SK-N-SH (cell line): ENCODE data around the gene NTRK2. TPM values are rescaled to one million over a fixed set of nuclear protein-coding genes. Genes with fewer than 3 reads are reported as not detected.

Experiments used
- CTCF ChIA-PET: fragments of 300-600, 350-600 bp; formaldehyde crosslinking; extraction: SDS; loops from one replicate; lab custom pipeline; 2021; lab: Yijun Ruan, JAX
- POLR2A ChIA-PET: fragments of 350-600 bp; sonication (Branson Sonifier 250); formaldehyde crosslinking; extraction: SDS; loops from one replicate; lab custom pipeline; 2020; ENCODE audit warnings: antibody characterized with exemption, inconsistent platforms; lab: Yijun Ruan, JAX
- DNase-seq: peaks from one replicate; pipeline ENCODE4 v3.0.0; 2012
- H2AFZ ChIP-seq: fragments of 200-600 bp; sonication (generic); 2 replicates; pipeline ENCODE4 v1.8.1; 2016; ENCODE audit warnings: antibody characterized with exemption, mild to moderate bottlenecking, low read depth
- H3F3A ChIP-seq: fragments of 200-600 bp; sonication (generic); replicated peaks from 2 replicates; pipeline ENCODE3; 2016; ENCODE audit warnings: antibody characterized with exemption, mild to moderate bottlenecking; ENCODE audit not compliant: insufficient read depth
- H3K27ac ChIP-seq, 2 experiments: fragments of 200-500 bp in 1 of 2; fragments of 200-600 bp in 1 of 2; sonication (Bioruptor generic) in 1 of 2; sonication (generic), shearing (Covaris generic) in 1 of 2; 2 replicates each; pipeline versions ENCODE4 v1.5.1 to v1.6.1; 2014 to 2016; ENCODE audit warnings: low read depth in 2 of 2, inconsistent platforms in 1 of 2, low read length in 1 of 2, mild to moderate bottlenecking in 1 of 2, mixed read lengths in 1 of 2
- H3K27me3 ChIP-seq: fragments of 200-600 bp; sonication (generic), shearing (Covaris generic); 2 replicates; pipeline ENCODE4 v1.6.1; 2016; ENCODE audit warnings: mixed run types; ENCODE audit not compliant: insufficient read depth
- H3K36me3 ChIP-seq, 2 experiments: fragments of 200-500 bp in 1 of 2; fragments of 200-600 bp in 1 of 2; sonication (Bioruptor generic) in 1 of 2; sonication (generic) in 1 of 2; replicated peaks in 1 of 2; 2 replicates each; pipeline versions ENCODE3 to v1.5.1; 2014 to 2016; ENCODE audit warnings: low read length in 1 of 2, mild to moderate bottlenecking in 1 of 2; ENCODE audit not compliant: insufficient read depth in 2 of 2, control insufficient read depth in 1 of 2
- H3K4me1 ChIP-seq, 2 experiments: fragments of 200-500 bp in 1 of 2; fragments of 200-600 bp in 1 of 2; sonication (Bioruptor generic) in 1 of 2; sonication (generic), shearing (Covaris generic) in 1 of 2; 2 replicates each; pipeline versions ENCODE4 v1.5.1 to v1.6.1; 2014 to 2016; ENCODE audit warnings: low read depth in 1 of 2, low read length in 1 of 2, mixed run types in 1 of 2; ENCODE audit not compliant: insufficient read depth in 2 of 2, control insufficient read depth in 1 of 2
- H3K4me2 ChIP-seq: fragments of 200-600 bp; sonication (generic), shearing (Covaris generic); 2 replicates; pipeline ENCODE4 v1.6.1; 2017; ENCODE audit warnings: mixed run types
- H3K4me3 ChIP-seq, 2 experiments: fragments of 200-500 bp in 1 of 2; fragments of 200-600 bp in 1 of 2; sonication (Bioruptor generic) in 1 of 2; sonication (generic), shearing (Covaris generic) in 1 of 2; 2 replicates each; pipeline versions ENCODE4 v1.5.1 to v1.8.1; 2014 to 2016; ENCODE audit warnings: low read depth in 2 of 2, inconsistent platforms in 1 of 2, low read length in 1 of 2, mild to moderate bottlenecking in 1 of 2, mixed read lengths in 1 of 2, moderate library complexity in 1 of 2
- H3K79me2 ChIP-seq: fragments of 200-600 bp; sonication (generic); 2 replicates; pipeline ENCODE4 v1.8.1; 2017; ENCODE audit warnings: mild to moderate bottlenecking; ENCODE audit not compliant: insufficient read depth
- H3K9ac ChIP-seq: fragments of 200-600 bp; sonication (generic); 2 replicates; pipeline ENCODE4 v1.6.1; 2017; ENCODE audit warnings: mixed run types
- H3K9me2 ChIP-seq: fragments of 200-600 bp; sonication (generic); 2 replicates; pipeline ENCODE4 v1.6.1; 2017; ENCODE audit warnings: mixed run types
- H3K9me3 ChIP-seq: fragments of 200-600 bp; sonication (generic); 2 replicates; pipeline ENCODE4 v1.6.1; 2017; ENCODE audit warnings: mixed run types, mild to moderate bottlenecking, moderate library complexity
- H4K20me1 ChIP-seq: fragments of 200-600 bp; sonication (generic); 2 replicates; pipeline ENCODE4 v1.6.1; 2017; ENCODE audit warnings: mild to moderate bottlenecking, mixed run types; ENCODE audit not compliant: insufficient read depth
- CTCF ChIP-seq: fragments of 200-600 bp; sonication (generic); IDR thresholded peaks from 2 replicates; pipeline ENCODE4 v1.6.1; 2017; ENCODE audit warnings: antibody characterized with exemption, mild to moderate bottlenecking, moderate library complexity
- EZH2phosphoT487 ChIP-seq: fragments of 200-600 bp; sonication (generic); IDR thresholded peaks from 2 replicates; pipeline ENCODE4 v1.6.1; 2017; ENCODE audit warnings: low read depth, mixed run types, mild to moderate bottlenecking, antibody characterized with exemption, moderate library complexity, borderline replicate concordance
- GABPA ChIP-seq: IDR thresholded peaks from 2 replicates; pipeline ENCODE4 v1.4.0; 2012; ENCODE audit warnings: low read depth, mild to moderate bottlenecking
- JUND ChIP-seq: IDR thresholded peaks from 2 replicates; pipeline ENCODE4 v1.4.0; 2012
- MEF2A ChIP-seq: IDR thresholded peaks from 2 replicates; pipeline ENCODE4 v1.4.0; 2012; ENCODE audit warnings: low read depth, borderline replicate concordance
- POLR2AphosphoS5 ChIP-seq: IDR thresholded peaks from 2 replicates; pipeline ENCODE4 v1.6.1; 2012; ENCODE audit warnings: low read depth, low read length
- RAD21 ChIP-seq: IDR thresholded peaks from 2 replicates; pipeline ENCODE4 v1.6.1; 2012; ENCODE audit warnings: mild to moderate bottlenecking, low read length
- RCOR1 ChIP-seq: fragments of 150-350 bp; IDR thresholded peaks from 2 replicates; pipeline ENCODE4 v1.6.1; 2017; ENCODE audit warnings: antibody characterized with exemption, low read length
- RFX5 ChIP-seq: IDR thresholded peaks from 2 replicates; pipeline ENCODE4 v1.6.1; 2012; ENCODE audit warnings: mild to moderate bottlenecking, improper control_type of control experiment, low read length
- RXRA ChIP-seq: IDR thresholded peaks from 2 replicates; pipeline ENCODE4 v1.4.0; 2012; ENCODE audit warnings: low read depth, mild to moderate bottlenecking, borderline replicate concordance
- SIN3A ChIP-seq: IDR thresholded peaks from 2 replicates; pipeline ENCODE4 v1.6.1; 2012; ENCODE audit warnings: low read depth, mild to moderate bottlenecking, low read length, moderate library complexity, borderline replicate concordance
- SMC3 ChIP-seq: IDR thresholded peaks from 2 replicates; pipeline ENCODE4 v1.6.1; 2012; ENCODE audit warnings: low read depth, low read length, improper control_type of control experiment
- TAF1 ChIP-seq: IDR thresholded peaks from 2 replicates; pipeline ENCODE4 v1.6.1; 2012; ENCODE audit warnings: low read depth, mild to moderate bottlenecking, low read length, moderate library complexity, borderline replicate concordance
- TCF12 ChIP-seq: IDR thresholded peaks from 2 replicates; pipeline ENCODE4 v1.4.0; 2012
- TEAD4 ChIP-seq: IDR thresholded peaks from 2 replicates; pipeline ENCODE4 v1.4.0; 2012; ENCODE audit warnings: mild to moderate bottlenecking, borderline replicate concordance; ENCODE audit not compliant: insufficient read depth
- YY1 ChIP-seq: IDR thresholded peaks from 2 replicates; pipeline ENCODE4 v1.4.0; 2012; ENCODE audit warnings: low read depth, mild to moderate bottlenecking
- ZBTB33 ChIP-seq: IDR thresholded peaks from 2 replicates; pipeline ENCODE4 v1.4.0; 2012; ENCODE audit warnings: low read depth, borderline replicate concordance
- WGBS: methylation state at CpG from one replicate; pipeline ENCODE4 v1.1.6; 2017; ENCODE audit warnings: low lambda C conversion rate; 5-methylcytosine and 5-hydroxymethylcytosine counted together
- polyA plus RNA-seq, 3 experiments: library from polyadenylated mRNA; depleted of rRNA; stranded (reverse); fragments of >200 nt; gene quantifications; 2 replicates each; pipeline ENCODE4 v1.2.3, GENCODE V29; 2012
- TF ChIP-seq, protein P1 (sequence below): IDR thresholded peaks from 2 replicates; pipeline ENCODE4; 2012

Gene NTRK2
- polyA plus RNA-seq, 1 of the 3 experiments (the other 2 are of a cell fraction) = 0.05 TPM

DNA sequence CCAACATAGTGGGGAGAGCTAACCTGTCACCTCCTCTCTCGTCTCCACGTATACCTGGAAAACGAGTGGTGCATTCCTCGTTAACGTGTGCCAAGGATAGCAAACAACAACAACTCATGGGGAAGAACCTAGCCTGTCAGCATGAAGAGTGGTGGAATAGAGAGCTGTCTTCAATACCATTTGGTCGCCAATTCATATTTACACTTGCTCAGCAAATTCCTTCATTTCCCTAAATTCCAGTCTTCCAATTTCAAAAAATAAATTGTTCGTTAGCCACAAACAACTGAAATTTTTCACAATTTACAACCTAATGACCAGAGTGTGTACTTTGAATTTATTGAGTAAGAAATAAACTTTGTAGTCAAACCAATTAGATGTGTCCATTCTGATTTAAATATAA lies 344.8 kb downstream of the NTRK2 start:
- Histone ChIP-seq H3K9me2 (no peaks in the 10 kb centered on the region), H3K27me3 (no peaks in the 10 kb centered on the region), H3K4me1 (no peaks in the 10 kb centered on the region), H3K79me2 (no peaks in the 10 kb centered on the region), H3K36me3 (no peaks in the 10 kb centered on the region), H3K9me3 (no peaks in the 10 kb centered on the region), H4K20me1 (no peaks in the 10 kb centered on the region), H3K9ac (no peak overlapping the region), H3K4me2 (no peak overlapping the region), H3F3A (no peaks in the 10 kb centered on the region), H2AFZ (no peak overlapping the region), H3K27ac (no peak overlapping the region), H3K4me3 (no peak overlapping the region)
- ChIA-PET POLR2A (no interaction called here), CTCF (no interaction called here)
- TF ChIP-seq EZH2phosphoT487 = no peak
- TF ChIP-seq TEAD4 = no peak
- no peak for TF ChIP-seq RFX5
- TF ChIP-seq RAD21 = no peak
- TF ChIP-seq TAF1 = no peak
- TF ChIP-seq RXRA = no peak
- no peak for TF ChIP-seq RCOR1
- no peak for TF ChIP-seq SIN3A
- 51% methylated on average over 7 of the region's 7 CpGs for WGBS
- no peak for DNase-seq

DNA sequence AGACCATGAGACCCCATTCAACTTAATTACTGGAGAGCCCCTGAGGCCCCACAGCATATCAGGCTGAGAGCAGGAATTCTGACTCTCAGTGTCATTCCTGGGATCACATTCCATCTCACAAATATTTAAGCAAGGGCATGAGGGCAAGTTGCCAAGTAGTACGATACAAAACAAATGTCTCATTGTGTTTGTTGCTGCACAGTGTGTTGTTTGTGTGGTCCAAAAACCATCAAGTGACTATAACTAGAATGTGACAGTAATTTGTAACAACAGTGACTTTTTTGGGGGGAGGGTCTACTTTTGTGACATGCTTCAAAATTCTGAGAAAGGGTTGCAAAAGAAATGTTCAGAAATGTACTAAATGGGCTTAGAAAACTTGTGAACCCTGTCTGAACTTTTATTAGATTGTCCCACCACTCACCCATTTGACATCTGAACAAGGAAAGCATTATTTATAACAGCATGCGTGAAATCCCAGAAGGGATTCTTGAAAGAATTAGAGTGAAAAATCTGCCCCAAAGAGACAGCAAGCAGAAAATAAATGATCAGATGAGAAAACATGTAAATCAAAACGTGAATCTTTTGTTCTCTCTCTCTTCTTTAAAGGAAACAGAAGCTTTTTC lies 347.0 kb downstream of the NTRK2 start:
- Histone ChIP-seq H3K9ac (no peak overlapping the region), H3K9me3 (no peaks in the 10 kb centered on the region), H3K27ac (no peak overlapping the region), H3K4me2 (no peak overlapping the region), H3F3A (no peaks in the 10 kb centered on the region), H3K4me1 (no peaks in the 10 kb centered on the region), H3K9me2 (no peaks in the 10 kb centered on the region), H3K36me3 (no peaks in the 10 kb centered on the region), H4K20me1 (no peaks in the 10 kb centered on the region), H2AFZ (no peak overlapping the region), H3K27me3 (no peaks in the 10 kb centered on the region), H3K79me2 (no peaks in the 10 kb centered on the region), H3K4me3 (no peak overlapping the region)
- POLR2A ChIA-PET = no interaction called here
- no peak for DNase-seq
- TF ChIP-seq ZBTB33 (no peak), CTCF (no peak), SMC3 (no peak), RCOR1 (no peak), TCF12 (no peak), YY1 (no peak), GABPA (no peak), POLR2AphosphoS5 (no peak), RAD21 (no peak), RFX5 (no peak), JUND (no peak), RXRA (no peak), MEF2A (no peak)
- TF ChIP-seq, protein P1, sequence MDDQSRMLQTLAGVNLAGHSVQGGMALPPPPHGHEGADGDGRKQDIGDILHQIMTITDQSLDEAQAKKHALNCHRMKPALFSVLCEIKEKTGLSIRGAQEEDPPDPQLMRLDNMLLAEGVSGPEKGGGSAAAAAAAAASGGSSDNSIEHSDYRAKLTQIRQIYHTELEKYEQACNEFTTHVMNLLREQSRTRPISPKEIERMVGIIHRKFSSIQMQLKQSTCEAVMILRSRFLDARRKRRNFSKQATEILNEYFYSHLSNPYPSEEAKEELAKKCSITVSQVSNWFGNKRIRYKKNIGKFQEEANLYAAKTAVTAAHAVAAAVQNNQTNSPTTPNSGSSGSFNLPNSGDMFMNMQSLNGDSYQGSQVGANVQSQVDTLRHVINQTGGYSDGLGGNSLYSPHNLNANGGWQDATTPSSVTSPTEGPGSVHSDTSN = no peak
- CTCF ChIA-PET = no interaction called here
- 28% methylated on average over 3 of the region's 3 CpGs for WGBS
